Measurements from ENCODE around the gene BRD2. TPM values are rescaled to one million over a fixed set of nuclear protein-coding genes. Genes with fewer than 3 reads are reported as not detected.

Gene BRD2
- total RNA-seq, 1 experiment from 2014 or later: 222 TPM

DNA sequence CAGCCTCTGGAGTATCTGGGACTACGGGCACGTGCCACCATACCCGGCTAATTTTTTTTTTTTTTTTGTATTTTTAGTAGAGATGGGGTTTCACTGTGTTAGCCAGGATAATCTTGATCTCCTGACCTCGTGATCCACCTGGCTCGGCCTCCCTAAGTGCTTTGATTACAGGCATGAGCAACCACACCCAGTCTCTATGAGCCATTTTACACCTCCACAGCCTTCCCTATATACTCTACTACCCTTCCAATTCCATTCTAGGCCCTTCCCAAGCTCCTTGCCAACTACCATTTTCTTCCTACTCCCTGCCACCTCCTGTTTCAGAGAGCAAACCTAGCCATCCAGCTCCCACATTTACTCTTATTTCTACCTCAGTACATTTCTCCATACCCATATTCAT is 7.8 kb upstream of the BRD2 start (continued):
- no peak for TF ChIP-seq GABPB1 (CRISPR knock-in tag; IDR thresholded peaks at IDR 0.05)
- TF ChIP-seq ZNF423 (CRISPR knock-in tag; IDR thresholded peaks at IDR 0.05): no peak
- no peak for TF ChIP-seq TEAD1 (CRISPR knock-in tag; IDR thresholded peaks at IDR 0.05)
- TF ChIP-seq, protein P1, sequence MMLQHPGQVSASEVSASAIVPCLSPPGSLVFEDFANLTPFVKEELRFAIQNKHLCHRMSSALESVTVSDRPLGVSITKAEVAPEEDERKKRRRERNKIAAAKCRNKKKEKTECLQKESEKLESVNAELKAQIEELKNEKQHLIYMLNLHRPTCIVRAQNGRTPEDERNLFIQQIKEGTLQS (CRISPR knock-in tag; conservative IDR thresholded peaks at IDR 0.05): no peak
- no peak for TF ChIP-seq NR1H2 (CRISPR knock-in tag; IDR thresholded peaks at IDR 0.05)
- no peak for TF ChIP-seq ZNF416 (CRISPR knock-in tag; IDR thresholded peaks at IDR 0.05)
- TF ChIP-seq NR3C1 (CRISPR knock-in tag; conservative IDR thresholded peaks at IDR 0.05; ENCODE audit: low read depth): no peak
- TF ChIP-seq ZNF232 (CRISPR knock-in tag; IDR thresholded peaks at IDR 0.05): no peak
- TF ChIP-seq, protein P2, sequence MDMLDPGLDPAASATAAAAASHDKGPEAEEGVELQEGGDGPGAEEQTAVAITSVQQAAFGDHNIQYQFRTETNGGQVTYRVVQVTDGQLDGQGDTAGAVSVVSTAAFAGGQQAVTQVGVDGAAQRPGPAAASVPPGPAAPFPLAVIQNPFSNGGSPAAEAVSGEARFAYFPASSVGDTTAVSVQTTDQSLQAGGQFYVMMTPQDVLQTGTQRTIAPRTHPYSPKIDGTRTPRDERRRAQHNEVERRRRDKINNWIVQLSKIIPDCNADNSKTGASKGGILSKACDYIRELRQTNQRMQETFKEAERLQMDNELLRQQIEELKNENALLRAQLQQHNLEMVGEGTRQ (CRISPR knock-in tag; IDR thresholded peaks at IDR 0.05): no peak

DNA sequence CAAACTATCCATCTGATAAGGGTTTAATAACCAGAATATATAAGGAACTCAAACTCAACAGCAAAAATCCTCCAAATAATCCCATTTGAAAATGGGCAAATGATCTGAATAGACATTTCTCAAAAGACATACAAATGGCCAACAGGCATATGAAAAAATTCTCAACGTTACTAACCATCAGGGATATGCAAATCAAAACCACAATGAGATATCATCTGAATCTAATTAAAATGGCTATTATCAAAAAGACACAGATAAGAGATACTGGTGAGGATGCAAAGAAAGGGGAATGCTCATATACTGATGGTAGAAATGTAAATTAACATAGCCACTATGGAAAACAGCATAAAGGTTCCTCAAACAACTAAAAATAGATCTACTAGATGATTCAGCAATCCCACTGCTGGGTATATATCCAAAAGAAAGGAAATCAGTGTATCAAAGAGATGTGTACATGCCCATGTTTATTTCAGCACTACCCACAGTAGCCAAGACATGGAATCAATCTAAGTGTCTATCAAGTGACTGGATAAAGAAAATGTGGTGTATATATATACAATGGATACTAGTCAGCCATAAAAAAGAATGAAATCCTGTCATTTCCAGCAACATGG is 6.1 kb upstream of the BRD2 start:
- TF ChIP-seq ZNF396 (CRISPR knock-in tag; IDR thresholded peaks at IDR 0.05; ENCODE audit: borderline replicate concordance) (no peak), NFYB (CRISPR knock-in tag; conservative IDR thresholded peaks at IDR 0.05; ENCODE audit: low read depth) (no peak), MYBL2 (CRISPR knock-in tag; IDR thresholded peaks at IDR 0.05) (no peak)
- TF ChIP-seq, protein P3, sequence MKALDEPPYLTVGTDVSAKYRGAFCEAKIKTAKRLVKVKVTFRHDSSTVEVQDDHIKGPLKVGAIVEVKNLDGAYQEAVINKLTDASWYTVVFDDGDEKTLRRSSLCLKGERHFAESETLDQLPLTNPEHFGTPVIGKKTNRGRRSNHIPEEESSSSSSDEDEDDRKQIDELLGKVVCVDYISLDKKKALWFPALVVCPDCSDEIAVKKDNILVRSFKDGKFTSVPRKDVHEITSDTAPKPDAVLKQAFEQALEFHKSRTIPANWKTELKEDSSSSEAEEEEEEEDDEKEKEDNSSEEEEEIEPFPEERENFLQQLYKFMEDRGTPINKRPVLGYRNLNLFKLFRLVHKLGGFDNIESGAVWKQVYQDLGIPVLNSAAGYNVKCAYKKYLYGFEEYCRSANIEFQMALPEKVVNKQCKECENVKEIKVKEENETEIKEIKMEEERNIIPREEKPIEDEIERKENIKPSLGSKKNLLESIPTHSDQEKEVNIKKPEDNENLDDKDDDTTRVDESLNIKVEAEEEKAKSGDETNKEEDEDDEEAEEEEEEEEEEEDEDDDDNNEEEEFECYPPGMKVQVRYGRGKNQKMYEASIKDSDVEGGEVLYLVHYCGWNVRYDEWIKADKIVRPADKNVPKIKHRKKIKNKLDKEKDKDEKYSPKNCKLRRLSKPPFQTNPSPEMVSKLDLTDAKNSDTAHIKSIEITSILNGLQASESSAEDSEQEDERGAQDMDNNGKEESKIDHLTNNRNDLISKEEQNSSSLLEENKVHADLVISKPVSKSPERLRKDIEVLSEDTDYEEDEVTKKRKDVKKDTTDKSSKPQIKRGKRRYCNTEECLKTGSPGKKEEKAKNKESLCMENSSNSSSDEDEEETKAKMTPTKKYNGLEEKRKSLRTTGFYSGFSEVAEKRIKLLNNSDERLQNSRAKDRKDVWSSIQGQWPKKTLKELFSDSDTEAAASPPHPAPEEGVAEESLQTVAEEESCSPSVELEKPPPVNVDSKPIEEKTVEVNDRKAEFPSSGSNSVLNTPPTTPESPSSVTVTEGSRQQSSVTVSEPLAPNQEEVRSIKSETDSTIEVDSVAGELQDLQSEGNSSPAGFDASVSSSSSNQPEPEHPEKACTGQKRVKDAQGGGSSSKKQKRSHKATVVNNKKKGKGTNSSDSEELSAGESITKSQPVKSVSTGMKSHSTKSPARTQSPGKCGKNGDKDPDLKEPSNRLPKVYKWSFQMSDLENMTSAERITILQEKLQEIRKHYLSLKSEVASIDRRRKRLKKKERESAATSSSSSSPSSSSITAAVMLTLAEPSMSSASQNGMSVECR (CRISPR knock-in tag; IDR thresholded peaks at IDR 0.05; ENCODE audit: borderline replicate concordance): no peak
- no peak for ATAC-seq
- no peaks in the 10 kb centered on the region for H3K9me3 Mint-ChIP-seq
- POLR2A ChIA-PET: interaction anchor here (1.4 kb wide), 1 partner anchor 10 kb away, joined by 3 read pairs; no protein-coding TSS in a partner anchor
- CTCF ChIA-PET: interaction anchor here (1.0 to 11.5 kb wide), 3 partner anchors 9 to 29 kb away, joined by 4 to 205 read pairs (median 16); partner anchors contain the start of gene HLA-DMA
- peaks cover 9% of the 10 kb centered on the region for H3K4me1 Mint-ChIP-seq
- no peak for DNase-seq (ENCODE audit: low spot score)
- H3K36me3 Mint-ChIP-seq: no peaks in the 10 kb centered on the region
- H3K4me3 Mint-ChIP-seq: no peak overlapping the region
- H3K27me3 Mint-ChIP-seq (ENCODE audit: low read depth): no peaks in the 10 kb centered on the region
- no peak overlapping the region for H3K27ac Mint-ChIP-seq

DNA sequence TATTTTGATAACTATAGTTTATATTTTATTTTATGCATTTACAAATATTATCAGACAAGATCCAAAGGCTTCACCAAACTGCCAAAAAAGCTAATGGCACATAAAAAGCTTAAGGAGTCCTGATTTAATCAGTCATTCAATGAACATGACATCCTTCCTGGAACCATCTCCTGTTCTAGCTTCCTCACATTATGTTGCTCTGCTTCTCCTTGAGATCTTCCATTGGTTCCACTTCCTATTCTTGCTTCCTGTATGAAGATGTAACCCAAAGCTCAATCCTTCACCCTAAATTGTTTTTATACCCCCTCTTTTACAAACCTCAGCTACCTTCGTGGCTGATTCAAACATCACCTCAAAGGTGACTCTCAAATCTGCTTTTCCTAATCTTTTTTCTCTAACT is 4.5 kb upstream of the BRD2 start:
- Mint-ChIP-seq H3K4me1 (peaks cover 10% of the 10 kb centered on the region), H3K27me3 (ENCODE audit: low read depth) (no peaks in the 10 kb centered on the region), H3K9me3 (no peaks in the 10 kb centered on the region), H3K36me3 (no peaks in the 10 kb centered on the region), H3K27ac (no peak overlapping the region), H3K4me3 (no peak overlapping the region)
- POLR2A ChIA-PET: interaction anchor here (1.4 kb wide), 1 partner anchor 8 kb away, joined by 3 read pairs; no protein-coding TSS in a partner anchor
- CTCF ChIA-PET: interaction anchor here (1.2 to 11.8 kb wide), 4 partner anchors 11 to 125 kb away, joined by 6 to 205 read pairs (median 68); partner anchors contain the start of genes HLA-DMA and TAP2
- DNase-seq (ENCODE audit: low spot score) (no peak), ATAC-seq (no peak)
- TF ChIP-seq NFATC4 (CRISPR knock-in tag; IDR thresholded peaks at IDR 0.05): no peak
- no peak for TF ChIP-seq JUN (CRISPR knock-in tag; IDR thresholded peaks at IDR 0.05)
- TF ChIP-seq, protein P4, sequence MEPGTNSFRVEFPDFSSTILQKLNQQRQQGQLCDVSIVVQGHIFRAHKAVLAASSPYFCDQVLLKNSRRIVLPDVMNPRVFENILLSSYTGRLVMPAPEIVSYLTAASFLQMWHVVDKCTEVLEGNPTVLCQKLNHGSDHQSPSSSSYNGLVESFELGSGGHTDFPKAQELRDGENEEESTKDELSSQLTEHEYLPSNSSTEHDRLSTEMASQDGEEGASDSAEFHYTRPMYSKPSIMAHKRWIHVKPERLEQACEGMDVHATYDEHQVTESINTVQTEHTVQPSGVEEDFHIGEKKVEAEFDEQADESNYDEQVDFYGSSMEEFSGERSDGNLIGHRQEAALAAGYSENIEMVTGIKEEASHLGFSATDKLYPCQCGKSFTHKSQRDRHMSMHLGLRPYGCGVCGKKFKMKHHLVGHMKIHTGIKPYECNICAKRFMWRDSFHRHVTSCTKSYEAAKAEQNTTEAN (CRISPR knock-in tag; IDR thresholded peaks at IDR 0.05): no peak
- TF ChIP-seq ZNF219 (CRISPR knock-in tag; IDR thresholded peaks at IDR 0.05; ENCODE audit: borderline replicate concordance): no peak
- no peak for TF ChIP-seq NFYB (CRISPR knock-in tag; conservative IDR thresholded peaks at IDR 0.05; ENCODE audit: low read depth)
- no peak for TF ChIP-seq ELF4 (CRISPR knock-in tag; IDR thresholded peaks at IDR 0.05; ENCODE audit: low read depth)
- TF ChIP-seq ZBTB21 (CRISPR knock-in tag; IDR thresholded peaks at IDR 0.05; ENCODE audit: borderline replicate concordance): no peak
- no peak for TF ChIP-seq ZNF232 (CRISPR knock-in tag; IDR thresholded peaks at IDR 0.05)
- no peak for TF ChIP-seq NR3C1 (CRISPR knock-in tag; conservative IDR thresholded peaks at IDR 0.05; ENCODE audit: low read depth)
- no peak for TF ChIP-seq TEAD4 (CRISPR knock-in tag; IDR thresholded peaks at IDR 0.05)
- TF ChIP-seq, protein P5, sequence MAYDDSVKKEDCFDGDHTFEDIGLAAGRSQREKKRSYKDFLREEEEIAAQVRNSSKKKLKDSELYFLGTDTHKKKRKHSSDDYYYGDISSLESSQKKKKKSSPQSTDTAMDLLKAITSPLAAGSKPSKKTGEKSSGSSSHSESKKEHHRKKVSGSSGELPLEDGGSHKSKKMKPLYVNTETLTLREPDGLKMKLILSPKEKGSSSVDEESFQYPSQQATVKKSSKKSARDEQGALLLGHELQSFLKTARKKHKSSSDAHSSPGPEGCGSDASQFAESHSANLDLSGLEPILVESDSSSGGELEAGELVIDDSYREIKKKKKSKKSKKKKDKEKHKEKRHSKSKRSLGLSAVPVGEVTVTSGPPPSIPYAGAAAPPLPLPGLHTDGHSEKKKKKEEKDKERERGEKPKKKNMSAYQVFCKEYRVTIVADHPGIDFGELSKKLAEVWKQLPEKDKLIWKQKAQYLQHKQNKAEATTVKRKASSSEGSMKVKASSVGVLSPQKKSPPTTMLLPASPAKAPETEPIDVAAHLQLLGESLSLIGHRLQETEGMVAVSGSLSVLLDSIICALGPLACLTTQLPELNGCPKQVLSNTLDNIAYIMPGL (CRISPR knock-in tag; IDR thresholded peaks at IDR 0.05): no peak
- TF ChIP-seq, protein P6, sequence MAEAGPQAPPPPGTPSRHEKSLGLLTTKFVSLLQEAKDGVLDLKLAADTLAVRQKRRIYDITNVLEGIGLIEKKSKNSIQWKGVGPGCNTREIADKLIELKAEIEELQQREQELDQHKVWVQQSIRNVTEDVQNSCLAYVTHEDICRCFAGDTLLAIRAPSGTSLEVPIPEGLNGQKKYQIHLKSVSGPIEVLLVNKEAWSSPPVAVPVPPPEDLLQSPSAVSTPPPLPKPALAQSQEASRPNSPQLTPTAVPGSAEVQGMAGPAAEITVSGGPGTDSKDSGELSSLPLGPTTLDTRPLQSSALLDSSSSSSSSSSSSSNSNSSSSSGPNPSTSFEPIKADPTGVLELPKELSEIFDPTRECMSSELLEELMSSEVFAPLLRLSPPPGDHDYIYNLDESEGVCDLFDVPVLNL (CRISPR knock-in tag; IDR thresholded peaks at IDR 0.05; ENCODE audit: borderline replicate concordance, low read depth): no peak

All from WTC11 (cell line).